ENCODE results near the gene MYG1. TPM values are rescaled to one million over a fixed set of nuclear protein-coding genes. Genes with fewer than 3 reads are reported as not detected.

The MYG1 gene
- polyA plus RNA-seq, 1 of the 3 experiments (the other 2 are of a cell fraction) = 101 TPM

DNA sequence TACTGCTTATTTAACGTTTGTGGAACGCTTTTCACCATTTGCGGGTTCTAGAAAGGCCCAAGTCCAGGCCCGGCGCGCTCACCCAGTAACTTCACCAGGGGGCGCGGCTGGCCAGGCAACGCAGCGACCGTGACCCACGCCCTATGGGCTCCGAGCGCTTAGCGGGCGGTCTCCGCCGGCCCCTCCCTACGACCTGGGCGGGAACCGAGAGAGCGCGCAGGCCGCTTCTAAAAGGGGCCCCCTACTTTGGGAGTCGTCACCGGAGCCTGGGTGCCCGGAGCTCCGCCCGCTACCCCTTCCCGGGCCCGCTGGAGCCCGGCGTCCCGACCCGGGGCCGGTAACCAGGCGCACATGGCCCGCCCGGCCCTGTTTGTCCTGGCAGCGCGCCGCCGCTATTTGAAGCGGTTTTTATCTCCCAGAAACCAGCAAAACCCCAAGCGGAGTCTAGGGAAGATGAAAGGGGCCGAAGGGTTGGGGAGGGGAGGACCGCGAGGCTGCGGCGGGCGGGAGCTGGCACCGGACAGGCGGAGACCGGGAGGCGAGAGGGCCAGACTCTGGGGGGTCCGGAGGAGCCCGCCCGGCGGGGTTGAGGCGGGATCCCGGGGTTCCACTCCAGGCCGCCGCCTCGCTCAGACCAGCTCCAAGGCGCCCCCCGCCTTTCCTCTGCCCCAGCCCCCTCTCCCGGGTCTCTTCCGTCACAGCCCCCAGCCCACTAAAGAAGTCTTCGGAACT, 25.4 kb downstream of the MYG1 start:
- TF ChIP-seq MXI1 (IDR thresholded peaks at IDR 0.05; ENCODE audit: low read depth, low read length) = peak; percentile 77
- TF ChIP-seq ELF1 (IDR thresholded peaks at IDR 0.05) = no peak
- peak; percentile 43; the same call in 1 of the 2 replicates for TF ChIP-seq SIN3A (IDR thresholded peaks at IDR 0.05; ENCODE audit: borderline replicate concordance, low read depth, low read length)
- peak; percentile 12 for TF ChIP-seq CHD2 (IDR thresholded peaks at IDR 0.05; ENCODE audit: low read length, partially characterized antibody)
- TF ChIP-seq, protein P1, sequence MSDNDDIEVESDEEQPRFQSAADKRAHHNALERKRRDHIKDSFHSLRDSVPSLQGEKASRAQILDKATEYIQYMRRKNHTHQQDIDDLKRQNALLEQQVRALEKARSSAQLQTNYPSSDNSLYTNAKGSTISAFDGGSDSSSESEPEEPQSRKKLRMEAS (IDR thresholded peaks at IDR 0.05; ENCODE audit: low read depth) = peak; percentile 64; the same call in 1 of the 2 replicates
- TF ChIP-seq POLR2AphosphoS5 (IDR thresholded peaks at IDR 0.05; ENCODE audit: low read depth, low read length) = peak; percentile 88
- TF ChIP-seq RAD21 (IDR thresholded peaks at IDR 0.05; ENCODE audit: low read length) = peak; percentile 89
- peak; percentile 13; the same call in 1 of the 2 replicates for TF ChIP-seq MEF2A (IDR thresholded peaks at IDR 0.05; ENCODE audit: borderline replicate concordance, low read depth)
- peak; percentile 64; the same call in 1 of the 2 replicates for TF ChIP-seq TAF1 (IDR thresholded peaks at IDR 0.05; ENCODE audit: borderline replicate concordance, low read depth, low read length)
- no peak for TF ChIP-seq RFX5 (IDR thresholded peaks at IDR 0.05; ENCODE audit: low read length)
- TF ChIP-seq NFIC (IDR thresholded peaks at IDR 0.05; ENCODE audit: borderline replicate concordance) = no peak
- TF ChIP-seq, protein P2, sequence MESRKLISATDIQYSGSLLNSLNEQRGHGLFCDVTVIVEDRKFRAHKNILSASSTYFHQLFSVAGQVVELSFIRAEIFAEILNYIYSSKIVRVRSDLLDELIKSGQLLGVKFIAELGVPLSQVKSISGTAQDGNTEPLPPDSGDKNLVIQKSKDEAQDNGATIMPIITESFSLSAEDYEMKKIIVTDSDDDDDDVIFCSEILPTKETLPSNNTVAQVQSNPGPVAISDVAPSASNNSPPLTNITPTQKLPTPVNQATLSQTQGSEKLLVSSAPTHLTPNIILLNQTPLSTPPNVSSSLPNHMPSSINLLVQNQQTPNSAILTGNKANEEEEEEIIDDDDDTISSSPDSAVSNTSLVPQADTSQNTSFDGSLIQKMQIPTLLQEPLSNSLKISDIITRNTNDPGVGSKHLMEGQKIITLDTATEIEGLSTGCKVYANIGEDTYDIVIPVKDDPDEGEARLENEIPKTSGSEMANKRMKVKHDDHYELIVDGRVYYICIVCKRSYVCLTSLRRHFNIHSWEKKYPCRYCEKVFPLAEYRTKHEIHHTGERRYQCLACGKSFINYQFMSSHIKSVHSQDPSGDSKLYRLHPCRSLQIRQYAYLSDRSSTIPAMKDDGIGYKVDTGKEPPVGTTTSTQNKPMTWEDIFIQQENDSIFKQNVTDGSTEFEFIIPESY (IDR thresholded peaks at IDR 0.05; ENCODE audit: borderline replicate concordance, low read depth) = 0 out of 2 replicates have a peak, but pooled peaks have one; percentile 30
- TF ChIP-seq, protein P3, sequence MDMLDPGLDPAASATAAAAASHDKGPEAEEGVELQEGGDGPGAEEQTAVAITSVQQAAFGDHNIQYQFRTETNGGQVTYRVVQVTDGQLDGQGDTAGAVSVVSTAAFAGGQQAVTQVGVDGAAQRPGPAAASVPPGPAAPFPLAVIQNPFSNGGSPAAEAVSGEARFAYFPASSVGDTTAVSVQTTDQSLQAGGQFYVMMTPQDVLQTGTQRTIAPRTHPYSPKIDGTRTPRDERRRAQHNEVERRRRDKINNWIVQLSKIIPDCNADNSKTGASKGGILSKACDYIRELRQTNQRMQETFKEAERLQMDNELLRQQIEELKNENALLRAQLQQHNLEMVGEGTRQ (IDR thresholded peaks at IDR 0.05; ENCODE audit: borderline replicate concordance, low read depth, low read length) = no peak
- peak; percentile 88 for TF ChIP-seq SMC3 (IDR thresholded peaks at IDR 0.05; ENCODE audit: low read depth, low read length)
- TF ChIP-seq, protein P4, sequence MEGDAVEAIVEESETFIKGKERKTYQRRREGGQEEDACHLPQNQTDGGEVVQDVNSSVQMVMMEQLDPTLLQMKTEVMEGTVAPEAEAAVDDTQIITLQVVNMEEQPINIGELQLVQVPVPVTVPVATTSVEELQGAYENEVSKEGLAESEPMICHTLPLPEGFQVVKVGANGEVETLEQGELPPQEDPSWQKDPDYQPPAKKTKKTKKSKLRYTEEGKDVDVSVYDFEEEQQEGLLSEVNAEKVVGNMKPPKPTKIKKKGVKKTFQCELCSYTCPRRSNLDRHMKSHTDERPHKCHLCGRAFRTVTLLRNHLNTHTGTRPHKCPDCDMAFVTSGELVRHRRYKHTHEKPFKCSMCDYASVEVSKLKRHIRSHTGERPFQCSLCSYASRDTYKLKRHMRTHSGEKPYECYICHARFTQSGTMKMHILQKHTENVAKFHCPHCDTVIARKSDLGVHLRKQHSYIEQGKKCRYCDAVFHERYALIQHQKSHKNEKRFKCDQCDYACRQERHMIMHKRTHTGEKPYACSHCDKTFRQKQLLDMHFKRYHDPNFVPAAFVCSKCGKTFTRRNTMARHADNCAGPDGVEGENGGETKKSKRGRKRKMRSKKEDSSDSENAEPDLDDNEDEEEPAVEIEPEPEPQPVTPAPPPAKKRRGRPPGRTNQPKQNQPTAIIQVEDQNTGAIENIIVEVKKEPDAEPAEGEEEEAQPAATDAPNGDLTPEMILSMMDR (IDR thresholded peaks at IDR 0.05) = peak; percentile 75
- no peak for TF ChIP-seq JUND (IDR thresholded peaks at IDR 0.05)
- TF ChIP-seq FOXJ3 (CRISPR knock-in tag; IDR thresholded peaks at IDR 0.05) = no peak
- TF ChIP-seq, protein P5, sequence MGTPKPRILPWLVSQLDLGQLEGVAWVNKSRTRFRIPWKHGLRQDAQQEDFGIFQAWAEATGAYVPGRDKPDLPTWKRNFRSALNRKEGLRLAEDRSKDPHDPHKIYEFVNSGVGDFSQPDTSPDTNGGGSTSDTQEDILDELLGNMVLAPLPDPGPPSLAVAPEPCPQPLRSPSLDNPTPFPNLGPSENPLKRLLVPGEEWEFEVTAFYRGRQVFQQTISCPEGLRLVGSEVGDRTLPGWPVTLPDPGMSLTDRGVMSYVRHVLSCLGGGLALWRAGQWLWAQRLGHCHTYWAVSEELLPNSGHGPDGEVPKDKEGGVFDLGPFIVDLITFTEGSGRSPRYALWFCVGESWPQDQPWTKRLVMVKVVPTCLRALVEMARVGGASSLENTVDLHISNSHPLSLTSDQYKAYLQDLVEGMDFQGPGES (IDR thresholded peaks at IDR 0.05; ENCODE audit: low read depth, low read length) = no peak
- TF ChIP-seq EZH2phosphoT487 (IDR thresholded peaks at IDR 0.05; ENCODE audit: borderline replicate concordance, low read depth) = no peak
- peak; percentile 55; the same call in 1 of the 2 replicates for TF ChIP-seq RCOR1 (IDR thresholded peaks at IDR 0.05; ENCODE audit: low read length)
- TF ChIP-seq GATA2 (CRISPR knock-in tag; IDR thresholded peaks at IDR 0.05) = no peak
- TF ChIP-seq TCF12 (IDR thresholded peaks at IDR 0.05) = peak; percentile 36; the same call in 1 of the 2 replicates
- 0 out of 2 replicates have a peak, but pooled peaks have one; percentile 18 for TF ChIP-seq YY1 (IDR thresholded peaks at IDR 0.05; ENCODE audit: low read depth)
- TF ChIP-seq FOSL2 (IDR thresholded peaks at IDR 0.05; ENCODE audit: borderline replicate concordance, low read depth) = peak; percentile 23; the same call in 1 of the 2 replicates
- TF ChIP-seq, protein P6, sequence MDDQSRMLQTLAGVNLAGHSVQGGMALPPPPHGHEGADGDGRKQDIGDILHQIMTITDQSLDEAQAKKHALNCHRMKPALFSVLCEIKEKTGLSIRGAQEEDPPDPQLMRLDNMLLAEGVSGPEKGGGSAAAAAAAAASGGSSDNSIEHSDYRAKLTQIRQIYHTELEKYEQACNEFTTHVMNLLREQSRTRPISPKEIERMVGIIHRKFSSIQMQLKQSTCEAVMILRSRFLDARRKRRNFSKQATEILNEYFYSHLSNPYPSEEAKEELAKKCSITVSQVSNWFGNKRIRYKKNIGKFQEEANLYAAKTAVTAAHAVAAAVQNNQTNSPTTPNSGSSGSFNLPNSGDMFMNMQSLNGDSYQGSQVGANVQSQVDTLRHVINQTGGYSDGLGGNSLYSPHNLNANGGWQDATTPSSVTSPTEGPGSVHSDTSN (IDR thresholded peaks at IDR 0.05) = no peak
- peak overlapping the region; percentile 59 to 79 for H3K4me3 ChIP-seq (ENCODE audit: low read depth in 2 of 2, low read length in 1 of 2)
- under 1% methylated on average over 21 of the region's 69 CpGs for WGBS (ENCODE audit: low lambda C conversion rate)
- H3K79me2 ChIP-seq (ENCODE audit: insufficient read depth) = peaks cover 10% of the 10 kb centered on the region
- peak overlapping the region; percentile 95 for H3K9ac ChIP-seq
- H2AFZ ChIP-seq (ENCODE audit: low read depth) = peak overlapping the region; percentile 80
- no peaks in the 10 kb centered on the region for H3K9me3 ChIP-seq
- peak; percentile 96 for DNase-seq
- no peaks in the 10 kb centered on the region for H3K27me3 ChIP-seq (ENCODE audit: insufficient read depth)
- H3K4me2 ChIP-seq = peak overlapping the region; percentile 93
- no peaks in the 10 kb centered on the region for H4K20me1 ChIP-seq (ENCODE audit: insufficient read depth)
- ChIA-PET POLR2A (interaction anchor here (0.5 to 8.3 kb wide), 7 partner anchors 10 to 184 kb away, joined by 3 to 105 read pairs (median 3); no protein-coding TSS in a partner anchor), CTCF (interaction anchor here (0.6 to 13.6 kb wide), 25 partner anchors 9 to 260 kb away, joined by 3 to 294 read pairs (median 4); partner anchors contain the start of genes AMHR2, MAP3K12, PFDN5 and SP1)
- peaks cover 7 to 18% of the 10 kb centered on the region in 2 experiments; a peak in 3 of 4 replicates for H3K4me1 ChIP-seq (ENCODE audit: control insufficient read depth in 1 of 2, insufficient read depth in 2 of 2, low read depth in 1 of 2, low read length in 1 of 2)
- peak overlapping the region; percentile 79 to 88 for H3K27ac ChIP-seq (ENCODE audit: low read depth in 2 of 2, low read length in 1 of 2)
- no peaks in the 10 kb centered on the region for H3K36me3 ChIP-seq (replicated peaks in 1 of 2; ENCODE audit: control insufficient read depth in 1 of 2, insufficient read depth in 2 of 2, low read length in 1 of 2)
- H3K9me2 ChIP-seq = no peaks in the 10 kb centered on the region
- peaks cover 13% of the 10 kb centered on the region for H3F3A ChIP-seq (replicated peaks; ENCODE audit: insufficient read depth)
